PC-3 (cell line): ENCODE results near the gene ASTN2.

Source experiments
- CTCF ChIP-seq: fragments of 300-600 bp; sonication (generic); conservative IDR thresholded peaks from 2 replicates; pipeline ENCODE4 v1.5.1; 2017; ENCODE audit warnings: antibody characterized with exemption, low read depth, mild to moderate bottlenecking, low read length
- EZH2 ChIP-seq: fragments of 300-600 bp; sonication (generic); IDR thresholded peaks from one replicate; pipeline ENCODE4 v1.6.1; 2017; ENCODE audit warnings: antibody characterized with exemption, mild to moderate bottlenecking, low read length; ENCODE audit not compliant: unreplicated experiment
- EZH2phosphoT487 ChIP-seq: fragments of 300-600 bp; sonication (generic); IDR thresholded peaks from 2 replicates; pipeline ENCODE4 v1.6.1; 2018; ENCODE audit warnings: mild to moderate bottlenecking, antibody characterized with exemption, low read length, borderline replicate concordance

GRCh38 chr9:117169089-117169621, 245.7 kb downstream of the ASTN2 start:
- TF ChIP-seq CTCF (no peak), EZH2 (no peak), EZH2phosphoT487 (no peak)
